SK-N-DZ (cell line): Measurements from ENCODE around the gene TCF7.
"Not testable (repeated sequence)": the region's sequence is repeated elsewhere in the genome, so short reads cannot be mapped to it uniquely, and the experiment has no call there.

Source experiments
- DNase-seq: peaks from one replicate; pipeline ENCODE4 v3.0.0-alpha.2; 2015; ENCODE audit warnings: low spot score

Gene TCF7

DNA sequence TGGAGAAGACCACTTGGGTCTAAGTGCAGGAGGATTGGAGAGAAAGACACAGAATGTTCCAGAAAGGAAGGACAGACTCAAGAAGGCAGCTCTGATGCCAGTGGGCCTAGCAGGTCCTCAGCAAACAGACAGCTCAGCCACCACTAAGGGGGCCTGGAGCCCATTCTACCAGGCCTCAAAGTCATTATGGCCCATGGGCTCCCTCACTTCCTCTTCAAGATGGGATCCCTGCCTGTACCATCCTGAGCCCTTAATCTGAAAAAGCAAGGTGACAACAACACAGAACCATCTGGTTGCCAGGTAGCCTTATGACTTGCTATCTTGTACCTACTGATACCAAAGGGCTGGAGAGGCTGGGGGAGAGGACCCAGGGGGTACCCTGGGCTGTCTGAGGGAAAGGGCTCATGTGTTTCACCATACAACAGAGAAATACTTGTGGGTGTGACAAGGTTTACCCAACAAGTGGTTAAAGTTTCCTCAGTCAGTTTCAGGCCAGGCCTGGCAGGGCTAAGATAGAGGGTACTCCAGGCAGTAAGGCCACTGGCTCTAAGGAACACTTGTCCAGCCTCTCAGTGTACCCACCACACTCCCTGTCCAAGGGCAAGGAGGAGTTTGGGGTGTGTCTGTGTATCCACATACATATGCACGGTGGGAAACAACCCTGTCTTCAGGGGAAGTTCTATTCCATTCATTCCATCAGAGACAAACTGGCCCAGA lies 30.7 kb downstream of the TCF7 start:
- no peak for DNase-seq

DNA sequence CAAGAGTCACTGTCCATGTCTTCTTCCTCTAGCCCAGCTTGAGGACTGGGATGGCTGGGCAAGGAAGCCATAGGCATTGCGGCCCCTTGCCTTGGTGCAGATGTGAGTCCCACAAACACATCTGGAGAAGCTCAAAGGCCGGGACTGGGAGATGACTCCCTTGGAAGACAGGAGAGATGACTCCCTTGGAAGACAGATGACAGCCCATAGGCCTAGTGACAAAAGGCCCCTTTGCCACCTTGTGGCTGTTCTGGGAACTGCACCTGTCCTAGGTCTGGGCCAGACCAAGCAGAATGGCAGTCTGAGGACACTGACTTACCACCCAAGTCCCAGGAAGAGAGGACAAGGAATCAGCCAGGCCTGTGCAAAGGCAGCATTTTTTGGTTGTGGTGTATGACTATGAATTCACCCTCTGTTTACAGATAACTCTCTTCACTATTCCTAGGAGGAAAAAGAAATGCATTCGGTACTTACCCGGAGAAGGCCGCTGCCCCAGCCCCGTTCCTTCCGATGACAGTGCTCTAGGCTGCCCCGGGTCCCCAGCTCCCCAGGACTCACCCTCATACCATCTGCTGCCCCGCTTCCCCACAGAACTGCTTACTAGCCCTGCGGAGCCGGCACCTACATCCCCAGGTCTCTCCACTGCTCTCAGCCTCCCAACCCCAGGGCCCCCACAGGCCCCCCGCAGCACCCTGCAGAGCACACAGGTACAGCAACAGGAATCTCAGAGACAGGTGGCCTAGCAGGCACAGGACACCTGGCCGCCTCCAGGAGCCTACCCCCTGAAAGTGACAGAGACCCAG lies 31.5 kb downstream of the TCF7 start:
- peak; percentile 71 for DNase-seq

DNA sequence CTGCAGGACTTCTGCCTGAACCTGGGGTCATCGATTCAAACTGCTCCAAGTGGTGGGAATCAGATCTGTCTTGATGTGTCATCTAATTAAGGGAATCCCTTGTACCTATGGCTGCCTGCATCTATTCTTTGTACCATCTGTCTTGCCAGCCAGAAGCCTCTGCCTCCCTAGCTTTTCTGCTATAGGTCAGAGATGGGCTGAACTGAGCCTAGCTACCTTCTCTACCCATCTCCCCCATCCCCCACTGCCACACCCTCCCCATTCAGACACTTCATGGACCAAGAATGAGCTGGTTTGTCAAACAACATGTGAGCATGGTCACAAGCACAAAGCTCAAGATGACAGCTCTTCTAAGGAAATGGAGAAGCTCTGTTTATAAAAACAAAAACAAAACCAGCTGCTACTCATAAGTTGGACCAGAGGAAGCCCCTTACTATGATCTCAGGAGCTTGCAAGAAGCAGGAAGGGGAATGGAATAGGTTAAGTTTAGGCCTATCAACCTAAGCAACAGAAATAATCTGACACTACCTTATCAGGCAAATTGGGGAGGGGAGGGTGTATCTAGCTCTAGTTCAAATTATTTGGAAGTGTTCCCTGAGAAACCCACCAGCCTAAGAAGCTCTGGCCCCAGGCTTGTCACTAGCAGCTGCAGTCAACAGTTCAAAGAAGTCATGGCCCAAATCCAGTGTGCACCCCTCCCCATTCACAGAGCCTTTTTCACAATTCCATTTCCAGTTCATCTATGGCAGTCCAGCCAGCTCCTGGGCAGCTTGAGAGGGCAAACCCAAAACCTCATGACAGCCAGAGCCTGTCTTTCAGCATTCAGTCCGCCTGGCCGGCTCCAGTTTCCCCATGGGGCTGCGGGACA lies 32.4 kb downstream of the TCF7 start:
- no peak for DNase-seq

DNA sequence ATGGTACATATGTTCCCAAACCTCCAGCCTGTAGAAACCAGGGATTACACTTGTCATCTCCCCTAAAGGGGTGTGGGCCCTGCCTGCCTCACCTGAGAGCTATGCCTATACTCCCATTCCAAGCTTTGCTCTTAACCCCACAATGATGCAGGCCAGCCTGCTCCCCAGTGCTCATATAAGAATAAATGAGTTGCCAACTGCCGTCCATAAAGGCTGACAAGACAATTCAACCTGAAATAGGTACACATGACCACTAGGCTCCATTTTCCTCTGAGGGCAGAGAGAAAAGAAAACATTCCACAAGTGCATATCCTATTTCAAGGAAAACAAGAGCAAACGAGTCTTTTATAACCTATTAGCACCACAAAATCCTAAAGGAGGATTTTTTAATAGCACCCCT lies 33.8 kb downstream of the TCF7 start:
- no peak for DNase-seq

DNA sequence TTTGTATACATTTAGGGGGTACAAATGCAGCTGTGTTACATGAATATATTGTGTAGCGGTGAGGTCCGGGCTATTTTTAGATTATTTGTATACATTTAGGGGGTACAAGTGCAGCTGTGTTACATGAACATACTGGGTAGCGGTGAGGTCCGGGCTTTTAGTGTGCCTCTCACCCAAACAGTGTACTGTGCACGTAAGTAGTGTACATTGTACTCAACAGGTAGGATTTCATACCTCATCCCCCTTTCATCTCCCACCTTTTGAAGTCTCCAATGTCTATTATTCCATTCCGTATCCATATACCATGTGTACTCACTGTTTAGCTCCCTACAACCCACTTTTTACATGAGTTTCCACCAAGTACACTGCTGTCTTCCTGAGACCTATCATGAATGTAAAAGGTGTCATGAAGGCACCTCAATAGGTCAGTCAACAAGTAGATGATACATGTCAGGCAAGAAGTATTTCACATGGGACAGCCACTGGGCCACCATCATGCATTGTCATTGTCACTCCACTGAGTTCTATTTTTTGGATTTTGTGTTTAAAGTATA lies 34.6 kb downstream of the TCF7 start:
- no peak for DNase-seq

DNA sequence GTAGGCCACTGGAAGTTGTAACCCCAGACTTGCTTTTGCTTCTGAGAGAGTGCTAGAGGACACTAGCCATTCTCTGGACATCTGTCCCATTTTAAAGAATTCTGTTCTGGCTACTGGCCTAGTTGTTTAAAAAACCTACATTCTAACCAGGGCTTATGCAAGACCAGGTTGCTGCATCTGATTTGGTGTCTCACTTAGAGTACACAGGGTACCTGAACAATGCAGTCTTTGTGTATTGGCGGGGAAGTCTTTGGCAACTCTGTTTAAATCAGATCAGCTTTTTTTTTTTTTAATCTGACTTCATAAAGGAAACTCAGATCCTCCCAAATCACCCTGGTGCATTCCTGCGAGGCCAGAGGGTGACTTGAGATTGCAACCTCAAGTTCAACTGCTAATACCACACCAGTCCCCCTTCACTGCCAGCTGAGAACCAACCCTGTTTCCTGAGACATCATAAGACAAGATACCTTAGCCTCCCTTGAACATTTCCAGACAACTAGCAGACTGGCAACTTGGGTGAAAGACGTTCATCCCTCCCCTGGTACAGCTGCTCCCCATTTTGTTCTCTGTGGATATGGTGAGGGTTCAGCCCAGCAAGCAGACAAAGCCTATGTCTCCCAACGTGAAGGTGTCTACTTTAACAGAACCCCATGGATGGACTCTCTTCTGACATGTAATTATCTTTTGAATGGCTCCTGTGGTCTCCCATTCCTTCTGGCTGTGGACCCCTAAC lies 35.3 kb downstream of the TCF7 start:
- no peak for DNase-seq

DNA sequence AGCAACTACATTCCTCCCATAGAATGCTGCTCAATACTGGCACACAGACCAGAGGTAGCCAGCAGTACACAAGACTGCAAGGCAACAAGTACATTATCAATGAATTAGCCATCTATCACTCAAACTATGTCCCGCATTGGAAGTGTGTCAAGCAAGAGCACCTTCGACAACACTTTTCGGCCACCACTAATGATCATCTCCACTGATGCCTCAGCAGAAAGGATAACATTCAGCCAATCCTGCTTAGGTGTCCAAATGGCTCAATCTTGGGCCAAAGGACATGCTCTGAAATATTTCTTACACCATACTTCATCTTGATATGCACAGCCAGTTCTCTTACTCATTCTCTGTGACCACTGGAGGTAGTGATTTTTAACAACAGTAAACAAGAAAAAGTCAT lies 37.2 kb downstream of the TCF7 start:
- DNase-seq, result no peak

DNA sequence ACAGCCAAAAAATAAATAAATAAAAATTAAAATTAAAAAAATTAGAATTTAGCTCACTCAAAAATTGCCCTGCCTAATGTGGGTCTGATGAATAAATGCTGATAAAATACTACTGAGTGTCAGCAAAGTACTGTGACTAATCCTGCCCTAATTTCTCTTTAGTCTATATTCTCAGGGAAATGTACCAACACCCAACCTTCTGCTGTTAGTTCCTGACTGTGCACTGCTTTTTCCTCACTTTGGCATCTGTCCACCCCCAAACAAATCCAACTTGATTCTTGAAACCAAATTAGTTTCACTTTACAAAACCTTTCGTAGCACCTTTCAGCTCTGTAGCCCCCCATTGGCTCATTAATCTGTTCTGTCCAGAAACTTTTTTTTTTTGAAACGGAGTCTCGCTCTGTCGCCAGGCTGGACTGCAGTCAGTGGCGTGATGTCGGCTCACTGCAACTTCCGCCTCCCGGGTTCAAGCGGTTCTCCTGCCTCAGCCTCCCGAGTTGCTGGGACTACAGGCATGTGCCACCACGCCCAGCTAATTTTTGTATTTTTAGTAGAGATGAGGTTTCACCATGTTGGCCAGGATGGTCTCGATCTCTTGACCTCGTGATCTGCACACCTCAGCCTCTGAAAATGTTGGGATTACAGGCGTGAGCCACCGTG lies 37.8 kb downstream of the TCF7 start:
- not testable (repeated sequence) for DNase-seq

DNA sequence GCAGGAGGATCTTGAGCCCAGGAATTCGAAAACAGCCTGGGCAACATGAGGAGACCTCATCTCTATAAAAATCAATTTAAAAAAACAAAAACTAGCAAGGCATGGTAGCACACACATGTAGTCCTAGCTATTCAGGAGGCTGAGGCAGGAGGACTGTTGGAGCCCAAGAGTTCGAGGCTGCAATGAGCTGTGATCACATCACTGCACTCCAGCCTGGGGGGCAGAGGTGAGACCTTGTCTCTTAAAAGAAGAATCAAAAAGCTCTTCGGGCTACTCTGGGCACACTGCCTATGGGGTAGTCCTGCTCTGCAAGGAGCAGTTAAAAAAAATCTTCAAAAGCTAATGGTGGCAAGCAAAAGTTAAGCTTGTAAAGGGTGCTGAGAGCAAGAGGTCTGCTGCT lies 38.8 kb downstream of the TCF7 start:
- no peak for DNase-seq

DNA sequence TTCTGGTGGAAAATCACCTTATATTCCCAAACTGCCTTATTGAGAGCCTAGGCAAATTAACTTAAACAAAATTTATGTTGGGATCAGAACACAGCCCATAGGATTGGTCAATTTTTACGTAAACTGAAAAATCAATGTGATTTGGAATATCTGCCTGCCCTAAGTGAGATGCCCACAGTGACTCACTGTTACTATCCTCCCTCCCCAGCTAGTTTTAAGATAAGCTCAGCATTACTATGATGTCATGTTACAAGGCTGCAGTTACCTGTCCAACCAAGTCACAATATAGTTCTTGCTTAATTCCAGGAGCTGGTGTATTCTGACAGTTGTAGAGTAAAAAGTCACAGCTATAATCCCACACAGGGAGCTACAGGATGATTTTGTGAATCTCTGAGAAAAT lies 39.2 kb downstream of the TCF7 start:
- no peak for DNase-seq

DNA sequence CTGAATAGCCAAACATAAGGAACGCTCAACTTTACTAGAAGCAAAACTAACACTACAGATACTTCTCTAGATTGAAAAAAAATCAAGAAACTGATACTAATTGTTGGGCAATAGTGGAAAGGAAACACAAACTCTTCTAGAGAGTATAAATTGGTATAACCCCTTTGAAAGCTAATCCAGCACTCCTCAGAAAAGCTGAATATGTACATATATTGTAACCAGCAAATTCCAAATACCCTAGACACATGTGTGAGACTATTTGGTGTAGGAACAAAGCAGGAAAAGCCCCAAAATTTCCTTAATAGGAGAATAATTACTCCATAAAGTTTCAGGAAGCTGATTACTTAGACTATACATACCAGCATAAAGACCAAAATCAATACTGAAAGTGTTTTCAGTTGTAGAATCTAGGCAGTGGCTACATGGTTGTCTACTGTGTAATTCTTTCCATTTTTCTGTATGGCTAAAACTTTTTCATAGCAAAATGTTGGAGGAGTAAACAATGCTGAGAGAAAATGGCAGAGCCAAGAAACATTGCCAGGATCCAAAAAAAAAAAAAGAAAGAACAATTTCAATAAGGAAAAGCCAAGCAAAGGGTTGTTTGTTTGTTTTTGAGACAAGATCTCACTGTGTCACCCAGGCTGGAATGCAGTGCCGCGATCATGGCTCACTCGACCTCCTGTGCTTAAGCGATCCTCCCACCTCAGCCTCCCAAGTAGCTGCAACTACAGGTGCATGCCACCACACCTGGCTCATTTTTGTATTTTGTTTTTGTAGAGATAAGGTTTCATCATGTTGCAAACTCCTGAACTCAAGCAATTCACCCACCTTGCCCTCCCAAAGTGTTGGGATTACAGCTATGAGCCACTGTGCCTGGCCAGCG lies 47.3 kb downstream of the TCF7 start:
- DNase-seq, result no peak

DNA sequence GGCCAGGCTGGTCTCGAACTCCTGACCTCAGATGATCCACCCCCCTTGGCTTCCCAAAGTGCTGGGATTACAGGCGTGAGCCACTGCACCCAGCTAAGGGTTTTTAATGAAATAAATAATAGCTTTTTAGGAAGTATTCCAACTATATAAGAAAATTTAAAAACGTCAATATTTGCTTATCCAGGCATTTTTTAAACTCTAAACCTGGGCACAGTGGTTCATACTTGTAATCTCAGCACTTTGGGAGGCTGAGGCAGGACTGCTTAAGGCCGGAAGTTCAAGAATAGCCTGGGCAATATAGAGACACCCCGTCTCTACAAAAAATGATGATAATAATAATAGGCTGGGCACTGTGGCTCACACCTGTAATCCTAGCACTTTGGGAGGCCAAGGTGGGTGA lies 48.1 kb downstream of the TCF7 start:
- DNase-seq, result no peak

DNA sequence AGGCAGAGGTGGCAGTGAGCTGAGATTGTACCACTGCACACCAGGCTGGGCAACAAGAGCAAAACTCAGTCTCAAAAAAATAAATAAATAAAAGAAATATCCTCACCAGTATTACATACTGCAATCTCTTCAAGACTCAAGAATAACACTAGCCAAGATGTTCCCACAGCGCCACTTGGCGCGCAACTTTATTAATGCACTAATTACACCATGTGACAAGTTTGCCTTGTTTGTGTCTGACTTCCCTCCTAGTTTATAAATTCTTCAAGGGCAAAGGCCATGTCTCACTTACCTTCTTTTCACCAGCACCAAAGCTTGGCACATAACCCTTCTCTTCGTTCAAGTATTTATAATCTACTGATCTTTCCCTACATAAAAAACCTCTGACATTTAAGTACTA lies 57.5 kb downstream of the TCF7 start:
- DNase-seq, result no peak

DNA sequence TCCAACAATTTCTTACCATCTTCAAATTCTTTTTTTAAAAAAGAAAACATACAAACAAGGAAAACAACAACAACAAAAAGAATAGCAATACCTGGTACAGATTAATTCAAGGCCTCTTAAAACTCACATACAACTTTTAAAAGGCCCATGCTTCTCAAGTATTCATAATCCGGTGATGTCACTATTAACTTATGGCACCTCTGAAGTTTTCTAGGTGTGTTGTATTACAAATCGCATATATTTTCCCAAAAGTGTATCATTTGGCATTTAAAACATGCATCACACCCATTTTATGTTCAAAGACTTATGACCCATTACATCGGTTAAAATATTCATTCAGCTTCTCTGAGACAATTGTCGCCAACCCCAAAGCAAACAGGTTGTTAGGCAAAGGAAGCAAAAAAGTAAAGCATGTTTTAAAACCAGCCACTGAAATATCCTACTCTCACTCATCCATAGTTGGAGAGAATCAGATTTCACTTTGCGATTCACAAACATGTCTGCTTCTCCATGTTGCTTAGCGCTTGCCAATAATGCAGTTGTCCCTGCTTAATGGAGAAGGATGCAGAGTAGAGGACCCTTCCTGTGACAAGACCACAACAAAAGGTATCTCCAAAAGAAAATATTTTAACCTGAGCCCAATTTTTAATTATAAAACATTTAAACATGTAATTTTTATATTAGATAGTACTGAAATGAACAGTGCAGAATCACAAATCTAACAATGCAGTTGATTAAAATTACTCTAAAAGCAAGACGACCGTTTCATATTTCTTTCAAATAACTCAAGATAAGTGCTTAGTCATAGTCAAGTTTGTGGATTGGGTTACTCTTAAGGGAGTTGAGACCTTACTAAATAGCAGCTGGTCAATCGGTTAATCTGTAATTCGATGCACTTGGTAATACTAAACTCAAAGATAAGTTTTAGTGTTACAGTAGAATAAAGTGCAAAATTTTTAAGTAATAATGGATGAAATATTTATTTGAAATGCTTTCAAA lies 60.7 kb downstream of the TCF7 start:
- DNase-seq, result no peak

DNA sequence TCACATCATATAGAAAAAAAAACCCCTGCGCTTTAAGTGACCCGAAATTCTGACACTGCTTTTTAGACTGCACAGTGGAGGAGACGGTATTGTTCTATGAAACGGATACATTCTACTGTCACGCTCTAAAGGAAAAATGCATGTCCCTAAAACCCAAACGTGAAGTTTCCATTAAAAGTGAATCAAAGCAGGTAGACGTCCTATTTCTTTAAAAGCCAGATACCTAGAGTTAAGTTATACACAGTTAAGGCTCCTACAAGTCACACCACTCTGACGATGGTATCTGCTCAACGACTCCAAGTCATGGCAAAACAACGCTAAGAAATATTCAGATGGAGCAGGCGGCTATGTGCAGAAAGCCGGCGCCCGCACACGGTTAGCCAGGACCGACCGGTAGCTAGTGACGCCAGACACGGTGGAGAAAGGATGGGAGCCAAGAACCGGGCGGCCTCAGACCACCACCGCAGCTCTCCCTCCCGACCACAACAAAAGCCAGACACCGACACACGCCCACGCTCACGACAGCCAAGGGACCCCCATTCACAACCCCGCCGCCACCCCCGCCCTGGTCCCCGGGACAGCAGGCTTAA lies 61.5 kb downstream of the TCF7 start:
- DNase-seq, result peak; percentile 26

DNA sequence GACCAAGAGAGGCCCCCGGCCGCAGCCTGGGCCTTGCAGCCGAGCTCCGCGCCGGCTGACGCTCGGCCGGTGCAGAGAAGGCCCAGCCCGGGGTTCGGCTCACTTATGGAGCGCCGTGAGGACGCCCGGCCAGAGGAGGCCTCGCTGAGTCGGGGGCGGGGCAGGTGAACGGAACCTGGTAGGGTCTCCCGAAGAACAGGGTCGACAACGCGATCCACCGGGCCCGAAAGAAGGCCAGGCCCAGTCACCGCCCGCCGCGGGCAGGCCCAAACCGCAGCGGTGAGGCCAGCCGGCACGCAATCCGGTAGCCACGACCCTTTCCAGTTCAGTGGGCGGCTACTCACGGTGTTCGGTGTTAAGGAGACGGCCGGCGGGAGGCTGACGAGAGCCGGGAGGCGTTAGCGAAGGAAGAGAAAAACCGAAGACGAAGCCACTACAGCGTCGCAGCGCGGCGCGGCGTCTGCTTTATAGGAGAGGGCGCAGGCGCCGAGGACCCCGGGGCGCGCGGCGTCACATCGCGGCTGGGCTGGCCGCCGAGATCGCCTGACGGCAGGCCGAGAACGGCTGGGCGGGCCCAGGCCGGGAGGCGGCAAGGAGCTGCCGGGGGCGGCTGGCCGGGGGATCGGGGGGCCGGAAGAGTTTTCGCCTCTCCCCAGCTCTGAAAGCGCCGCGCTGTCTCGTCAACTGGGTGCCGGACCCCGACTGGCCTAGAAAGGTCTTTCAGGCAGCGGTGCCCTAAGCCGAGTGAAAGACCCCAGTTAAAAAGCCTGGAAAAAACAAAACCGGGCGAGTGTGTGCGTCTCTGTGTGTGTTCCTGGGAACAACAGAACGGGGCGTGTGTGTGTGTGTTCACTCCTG lies 62.3 kb downstream of the TCF7 start, which contains the start of gene SKP1:
SKP1 (minus strand) TSS at position 440 of the 858 bp plus-strand sequence. CDS start 2,928 bp downstream, outside the sequence.
- peak; percentile 86 for DNase-seq
